Measurements from ENCODE around the gene FERMT1. TPM values are rescaled to one million over a fixed set of nuclear protein-coding genes. Genes with fewer than 3 reads are reported as not detected.
"Not testable (repeated sequence)": the region's sequence is repeated elsewhere in the genome, so short reads cannot be mapped to it uniquely, and the experiment has no call there.

Gene FERMT1
- total and polyA plus RNA-seq, 7 donors: 0.16 to 31.5 (median 0.41) TPM

DNA sequence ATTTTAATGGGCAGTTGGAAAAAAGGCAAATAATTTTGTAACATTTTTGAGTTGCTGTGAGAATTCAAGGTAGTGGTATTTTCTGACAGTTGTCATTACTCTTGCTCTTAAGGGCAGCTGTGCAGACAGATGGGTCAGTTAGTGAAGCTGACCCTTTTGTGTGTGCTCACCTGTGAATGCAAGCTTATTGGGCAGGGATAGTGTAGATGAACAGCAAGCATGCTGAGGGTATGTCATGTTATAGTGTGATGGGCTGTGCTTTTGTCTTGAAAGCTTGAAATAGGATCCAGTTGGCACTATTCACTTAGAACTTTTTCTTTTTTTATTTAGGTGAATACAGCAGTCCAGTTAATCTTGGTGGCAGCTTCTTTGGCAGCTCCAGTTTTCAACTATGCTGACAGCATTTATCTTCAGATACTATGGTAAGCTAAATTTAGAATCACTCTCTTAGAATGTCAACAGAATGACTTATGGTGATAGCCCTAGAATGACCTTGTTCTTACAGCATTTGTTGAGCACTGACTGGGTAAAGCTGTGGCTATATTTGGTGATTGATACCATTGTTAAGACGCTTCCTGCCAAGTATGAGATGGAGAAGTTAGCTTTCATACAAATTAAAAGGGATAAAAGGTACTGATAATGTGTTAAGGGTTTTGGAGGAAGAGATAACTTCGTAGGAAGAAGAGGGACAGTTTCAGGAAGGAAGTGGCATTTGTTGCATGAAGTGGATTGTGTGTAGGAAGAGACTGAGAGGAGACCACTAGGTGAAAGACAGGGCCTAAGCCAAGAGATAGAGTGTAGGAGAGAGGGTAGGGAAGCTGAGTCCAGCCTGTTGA, 88.5 kb downstream of the FERMT1 start:
- Histone ChIP-seq H3K27ac (no peak overlapping the region), H3K9me3 (no peaks in the 10 kb centered on the region), H3K4me3 (no peak overlapping the region), H3K36me3 (peaks cover 3 to 59% (median 23%) of the 10 kb centered on the region in 4 donors), H3K4me1 (peaks cover 0 to 14% (median 5%) of the 10 kb centered on the region in 4 donors), H3K27me3 (no peaks in the 10 kb centered on the region)
- TF ChIP-seq EP300 (IDR thresholded peaks at IDR 0.05) (no peak), POLR2AphosphoS5 (IDR thresholded peaks at IDR 0.05) (no peak), POLR2A (IDR thresholded peaks at IDR 0.05) (no peak)
- TF ChIP-seq, protein P1, sequence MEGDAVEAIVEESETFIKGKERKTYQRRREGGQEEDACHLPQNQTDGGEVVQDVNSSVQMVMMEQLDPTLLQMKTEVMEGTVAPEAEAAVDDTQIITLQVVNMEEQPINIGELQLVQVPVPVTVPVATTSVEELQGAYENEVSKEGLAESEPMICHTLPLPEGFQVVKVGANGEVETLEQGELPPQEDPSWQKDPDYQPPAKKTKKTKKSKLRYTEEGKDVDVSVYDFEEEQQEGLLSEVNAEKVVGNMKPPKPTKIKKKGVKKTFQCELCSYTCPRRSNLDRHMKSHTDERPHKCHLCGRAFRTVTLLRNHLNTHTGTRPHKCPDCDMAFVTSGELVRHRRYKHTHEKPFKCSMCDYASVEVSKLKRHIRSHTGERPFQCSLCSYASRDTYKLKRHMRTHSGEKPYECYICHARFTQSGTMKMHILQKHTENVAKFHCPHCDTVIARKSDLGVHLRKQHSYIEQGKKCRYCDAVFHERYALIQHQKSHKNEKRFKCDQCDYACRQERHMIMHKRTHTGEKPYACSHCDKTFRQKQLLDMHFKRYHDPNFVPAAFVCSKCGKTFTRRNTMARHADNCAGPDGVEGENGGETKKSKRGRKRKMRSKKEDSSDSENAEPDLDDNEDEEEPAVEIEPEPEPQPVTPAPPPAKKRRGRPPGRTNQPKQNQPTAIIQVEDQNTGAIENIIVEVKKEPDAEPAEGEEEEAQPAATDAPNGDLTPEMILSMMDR (IDR thresholded peaks at IDR 0.05): no peak
- intact Hi-C loops (cut with DNase I): no loop called here
- WGBS, 2 donors: 70% methylated on average over 2 of the region's 2 CpGs
- DNase-seq: no peak

DNA sequence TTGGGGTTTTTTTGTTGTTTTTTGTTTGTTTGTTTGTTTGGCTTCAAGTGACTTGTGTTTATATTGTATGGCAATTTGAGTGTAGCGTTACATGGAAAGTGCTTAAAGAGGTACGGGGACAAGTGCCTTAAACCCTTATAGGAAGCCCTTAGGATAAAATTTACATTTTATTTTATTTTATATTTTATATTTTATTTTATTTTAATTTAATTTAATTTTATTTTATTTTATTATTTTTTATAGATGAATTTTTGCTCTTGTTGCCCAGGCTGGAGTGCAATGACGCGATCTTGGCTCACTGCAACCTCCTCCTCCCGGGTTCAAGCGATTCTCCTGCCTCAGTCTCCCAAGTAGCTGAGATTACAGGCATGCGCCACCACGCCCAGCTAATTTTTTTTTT, 89.9 kb downstream of the FERMT1 start:
- H3K9me3 ChIP-seq; DNase-seq; intact Hi-C loops (cut with DNase I); H3K27me3 ChIP-seq; H3K4me3 ChIP-seq; H3K27ac ChIP-seq: not testable (repeated sequence)
- peaks cover 3 to 46% (median 20%) of the 10 kb centered on the region in 4 donors for H3K36me3 ChIP-seq
- 97% methylated on average over 8 of the region's 8 CpGs for WGBS, 2 donors
- peaks cover 0 to 20% (median 5%) of the 10 kb centered on the region in 4 donors for H3K4me1 ChIP-seq

DNA sequence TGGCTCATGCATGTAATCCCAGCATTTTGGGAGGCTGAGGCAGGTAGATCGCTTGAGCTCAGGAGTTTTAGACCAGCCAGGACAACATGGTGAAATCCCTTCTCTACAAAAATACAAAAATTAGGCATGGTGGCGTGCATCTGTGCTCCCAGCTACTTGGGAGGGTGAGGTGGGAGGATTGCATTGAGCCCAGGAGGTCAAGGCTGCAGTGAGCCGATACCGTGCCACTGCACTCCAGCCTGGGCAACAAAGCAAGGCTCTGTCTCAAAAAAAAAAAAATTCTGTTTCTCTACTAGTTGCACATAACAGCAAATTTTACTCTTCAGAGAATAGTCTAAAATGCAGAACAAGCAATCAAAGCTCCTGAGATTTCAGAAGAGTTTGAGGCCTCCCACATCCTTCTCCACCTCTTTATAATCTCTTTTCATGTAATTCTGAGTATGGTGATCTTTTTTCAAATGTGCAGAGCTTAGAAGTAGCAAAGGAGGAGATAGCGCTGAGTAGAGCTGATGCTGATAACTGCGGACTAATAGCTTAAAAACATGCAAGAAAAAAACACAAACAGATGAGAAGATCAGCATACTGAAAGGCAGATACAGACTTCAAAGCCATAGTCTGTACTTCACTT, 92.3 kb downstream of the FERMT1 start:
- TF ChIP-seq POLR2AphosphoS5 (IDR thresholded peaks at IDR 0.05) (no peak), POLR2A (IDR thresholded peaks at IDR 0.05) (no peak), EP300 (IDR thresholded peaks at IDR 0.05) (no peak)
- TF ChIP-seq, protein P1 (IDR thresholded peaks at IDR 0.05): no peak
- Histone ChIP-seq H3K27me3 (no peaks in the 10 kb centered on the region), H3K27ac (no peak overlapping the region), H3K9me3 (no peaks in the 10 kb centered on the region), H3K4me1 (peaks cover 0 to 20% (median 5%) of the 10 kb centered on the region in 4 donors), H3K4me3 (no peak overlapping the region), H3K36me3 (peaks cover 0 to 35% (median 13%) of the 10 kb centered on the region in 4 donors)
- intact Hi-C loops (cut with DNase I): no loop called here
- DNase-seq: no peak
- 82 to 90% methylated on average over 6 of the region's 6 CpGs for WGBS, 2 donors

DNA sequence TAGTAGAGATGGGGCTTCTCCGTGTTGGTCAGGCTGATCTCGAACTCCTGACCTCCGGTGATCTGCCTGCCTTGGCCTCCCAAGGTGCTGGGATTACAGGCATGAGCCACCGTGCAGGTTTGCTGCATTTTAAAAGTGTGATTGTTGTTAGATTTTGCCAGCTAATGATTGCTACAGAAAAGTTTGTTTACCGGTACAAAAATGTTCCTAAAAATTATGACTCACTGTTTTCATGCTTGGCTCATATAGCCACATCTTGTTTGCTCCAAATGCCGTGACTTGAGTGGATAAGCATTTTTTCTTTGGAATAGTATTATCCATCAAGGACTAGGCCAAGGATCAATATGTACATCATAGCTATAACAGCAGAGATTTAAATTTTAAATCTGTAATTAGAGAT, 93.3 kb downstream of the FERMT1 start:
- Histone ChIP-seq H3K36me3 (peaks cover 0 to 35% (median 11%) of the 10 kb centered on the region in 4 donors), H3K4me3 (no peak overlapping the region), H3K9me3 (no peaks in the 10 kb centered on the region), H3K27me3 (no peaks in the 10 kb centered on the region), H3K27ac (peak overlapping the region in 1 of 4 donors; percentile 13), H3K4me1 (peaks cover 0 to 20% (median 3%) of the 10 kb centered on the region in 4 donors)
- TF ChIP-seq POLR2A (IDR thresholded peaks at IDR 0.05): no peak
- no peak for TF ChIP-seq EP300 (IDR thresholded peaks at IDR 0.05)
- no peak for TF ChIP-seq POLR2AphosphoS5 (IDR thresholded peaks at IDR 0.05)
- TF ChIP-seq, protein P1 (IDR thresholded peaks at IDR 0.05): no peak
- WGBS, 2 donors: 87 to 89% methylated on average over 6 of the region's 6 CpGs
- DNase-seq: no peak
- intact Hi-C loops (cut with DNase I): no loop called here

DNA sequence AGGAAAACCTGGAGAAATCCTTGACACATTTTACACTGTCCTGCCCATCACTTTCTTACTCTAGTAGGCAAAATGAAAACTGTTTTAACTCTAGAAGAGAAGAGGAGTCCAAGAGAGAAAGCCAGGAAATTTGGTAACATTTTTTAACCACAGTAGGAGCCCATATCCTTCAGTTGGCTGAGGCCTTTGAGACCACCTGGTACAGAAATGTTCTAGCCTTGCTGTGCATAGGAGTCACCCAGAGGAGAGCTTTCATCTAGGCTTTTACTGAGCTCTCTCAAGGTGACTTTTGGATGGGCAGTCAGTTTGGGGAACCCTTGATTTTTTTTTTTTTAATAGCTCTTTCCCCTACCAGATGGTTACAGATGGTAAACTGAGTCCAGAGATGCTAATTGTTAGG, 94.0 kb downstream of the FERMT1 start:
- no peak for DNase-seq
- Histone ChIP-seq H3K4me1 (peaks cover 0 to 15% (median 0%) of the 10 kb centered on the region in 4 donors), H3K4me3 (no peak overlapping the region), H3K36me3 (peaks cover 0 to 35% (median 7%) of the 10 kb centered on the region in 4 donors), H3K27me3 (no peaks in the 10 kb centered on the region), H3K9me3 (no peaks in the 10 kb centered on the region), H3K27ac (peak overlapping the region in 1 of 4 donors; percentile 13)
- intact Hi-C loops (cut with DNase I): no loop called here
- TF ChIP-seq EP300 (IDR thresholded peaks at IDR 0.05) (no peak), POLR2AphosphoS5 (IDR thresholded peaks at IDR 0.05) (no peak), POLR2A (IDR thresholded peaks at IDR 0.05) (no peak)
- TF ChIP-seq, protein P1 (IDR thresholded peaks at IDR 0.05): no peak

Measured in sigmoid colon (tissue), 7 donors.